ENCODE measurements around the gene ATP10A.

- no peak for TF ChIP-seq POLR2A (IDR thresholded peaks at IDR 0.05)
- TF ChIP-seq, protein P1, sequence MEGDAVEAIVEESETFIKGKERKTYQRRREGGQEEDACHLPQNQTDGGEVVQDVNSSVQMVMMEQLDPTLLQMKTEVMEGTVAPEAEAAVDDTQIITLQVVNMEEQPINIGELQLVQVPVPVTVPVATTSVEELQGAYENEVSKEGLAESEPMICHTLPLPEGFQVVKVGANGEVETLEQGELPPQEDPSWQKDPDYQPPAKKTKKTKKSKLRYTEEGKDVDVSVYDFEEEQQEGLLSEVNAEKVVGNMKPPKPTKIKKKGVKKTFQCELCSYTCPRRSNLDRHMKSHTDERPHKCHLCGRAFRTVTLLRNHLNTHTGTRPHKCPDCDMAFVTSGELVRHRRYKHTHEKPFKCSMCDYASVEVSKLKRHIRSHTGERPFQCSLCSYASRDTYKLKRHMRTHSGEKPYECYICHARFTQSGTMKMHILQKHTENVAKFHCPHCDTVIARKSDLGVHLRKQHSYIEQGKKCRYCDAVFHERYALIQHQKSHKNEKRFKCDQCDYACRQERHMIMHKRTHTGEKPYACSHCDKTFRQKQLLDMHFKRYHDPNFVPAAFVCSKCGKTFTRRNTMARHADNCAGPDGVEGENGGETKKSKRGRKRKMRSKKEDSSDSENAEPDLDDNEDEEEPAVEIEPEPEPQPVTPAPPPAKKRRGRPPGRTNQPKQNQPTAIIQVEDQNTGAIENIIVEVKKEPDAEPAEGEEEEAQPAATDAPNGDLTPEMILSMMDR (IDR thresholded peaks at IDR 0.05) = no peak
Measured at GRCh38 chr15:25667829-25668228, 195.3 kb downstream of the ATP10A start.
